Esophagus muscularis mucosa (tissue), 4 donors: Measurements from ENCODE around the gene HEPHL1.

Source experiments
- CTCF ChIP-seq, 3 experiments: fragments of 200-600 bp in 2 of 3; fragments of 450-650 bp in 1 of 3; sonication (generic) in 2 of 3; IDR thresholded peaks; one replicate each; pipeline ENCODE4 v1.5.1; 2017 to 2019; ENCODE audit warnings: antibody characterized with exemption in 3 of 3, mild to moderate bottlenecking in 2 of 3, moderate library complexity in 1 of 3
- EP300 ChIP-seq: sonication (generic); formaldehyde crosslinking; IDR thresholded peaks from one replicate; pipeline ENCODE4 v1.6.1; 2017; ENCODE audit warnings: antibody characterized with exemption
- POLR2A ChIP-seq: fragments of 450-650 bp; IDR thresholded peaks from one replicate; pipeline ENCODE4 v1.6.1; 2017; ENCODE audit warnings: antibody characterized with exemption, moderate library complexity, mild to moderate bottlenecking, low read depth
- POLR2AphosphoS5 ChIP-seq, 2 donors: sonication (generic); formaldehyde crosslinking; IDR thresholded peaks; one replicate each; pipeline ENCODE4 v1.6.1; 2017; ENCODE audit warnings: antibody characterized with exemption in 2 of 2

GRCh38 chr11:94152678-94153065 is 131.5 kb downstream of the HEPHL1 start:
- no peak for TF ChIP-seq CTCF (IDR thresholded peaks at IDR 0.05)
- TF ChIP-seq POLR2A, result no peak
- no peak for TF ChIP-seq EP300
- TF ChIP-seq POLR2AphosphoS5 (IDR thresholded peaks at IDR 0.05), result no peak
